WTC11 (cell line): ENCODE measurements around the gene JAKMIP3. TPM values are rescaled to one million over a fixed set of nuclear protein-coding genes. Genes with fewer than 3 reads are reported as not detected.

Experiments
- ATAC-seq: fragments of 200-7000 bp; cut with Tn5 transposase; 2 replicates; pipeline ENCODE4 v1.10.0; 2021; ENCODE audit warnings: mild to moderate bottlenecking, moderate library complexity
- CTCF ChIA-PET: fragments of 300-600 bp; sonication (Branson Sonifier 250); formaldehyde crosslinking; loops from one replicate; lab custom pipeline; 2021; ENCODE audit warnings: antibody characterized with exemption; lab: Charles Lee
- POLR2A ChIA-PET: fragments of 350-600 bp; sonication (Branson Sonifier 250); formaldehyde crosslinking; loops from one replicate; lab custom pipeline; 2021; ENCODE audit warnings: antibody characterized with exemption; lab: Charles Lee
- DNase-seq: peaks from one replicate; pipeline ENCODE4 v3.0.0; 2021; ENCODE audit warnings: low spot score
- H3K27ac Mint-ChIP-seq: 2 replicates; pipeline ENCODE4 v1.8.0; 2021; ENCODE audit warnings: mixed read lengths
- H3K27me3 Mint-ChIP-seq: 2 replicates; pipeline ENCODE4 v1.8.0; 2021; ENCODE audit warnings: low read depth, mild to moderate bottlenecking, moderate library complexity, mixed read lengths
- H3K36me3 Mint-ChIP-seq: 2 replicates; pipeline ENCODE4 v1.8.0; 2021; ENCODE audit warnings: mixed read lengths
- H3K4me1 Mint-ChIP-seq: 2 replicates; pipeline ENCODE4 v1.8.0; 2022; ENCODE audit warnings: mixed read lengths
- H3K4me3 Mint-ChIP-seq: 2 replicates; pipeline ENCODE4 v1.8.0; 2021; ENCODE audit warnings: mild to moderate bottlenecking, moderate library complexity, mixed read lengths
- H3K9me3 Mint-ChIP-seq: 2 replicates; pipeline ENCODE4 v1.8.0; 2021; ENCODE audit warnings: mixed read lengths
- ATF1 ChIP-seq: sonication (generic); formaldehyde crosslinking; IDR thresholded peaks from 2 replicates; pipeline ENCODE4 v1.8.1; 2023; ENCODE audit warnings: mild to moderate bottlenecking, moderate library complexity, missing genetic modification reagents
- CBFB ChIP-seq: sonication (generic); formaldehyde crosslinking; IDR thresholded peaks from 2 replicates; pipeline ENCODE4 v1.8.1; 2022; ENCODE audit warnings: mild to moderate bottlenecking, low read depth, missing genetic modification reagents
- CREB1 ChIP-seq: sonication (generic); formaldehyde crosslinking; IDR thresholded peaks from 2 replicates; pipeline ENCODE4 v1.8.0; 2023; ENCODE audit warnings: mild to moderate bottlenecking, missing genetic modification reagents
- CREM ChIP-seq: sonication (generic); formaldehyde crosslinking; IDR thresholded peaks from 2 replicates; pipeline ENCODE4 v1.8.1; 2022; ENCODE audit warnings: mild to moderate bottlenecking, missing genetic modification reagents, moderate library complexity
- ELF4 ChIP-seq: sonication (generic); formaldehyde crosslinking; IDR thresholded peaks from 2 replicates; pipeline ENCODE4 v1.8.1; 2022; ENCODE audit warnings: low read depth, mild to moderate bottlenecking, moderate library complexity, missing genetic modification reagents
- FOXK1 ChIP-seq: sonication (generic); formaldehyde crosslinking; IDR thresholded peaks from 2 replicates; pipeline ENCODE4 v1.8.0; 2022; ENCODE audit warnings: mild to moderate bottlenecking, moderate library complexity, missing genetic modification reagents
- FOXP1 ChIP-seq: sonication (generic); formaldehyde crosslinking; IDR thresholded peaks from 2 replicates; pipeline ENCODE4 v1.8.0; 2022; ENCODE audit warnings: missing genetic modification reagents, mild to moderate bottlenecking, moderate library complexity, borderline replicate concordance
- HMGA2 ChIP-seq: fragments of 250-450 bp; sonication (Bioruptor Pico); IDR thresholded peaks from 2 replicates; pipeline ENCODE4 v1.4.0; 2021; ENCODE audit warnings: mild to moderate bottlenecking, moderate library complexity
- NFE2L1 ChIP-seq: sonication (generic); formaldehyde crosslinking; IDR thresholded peaks from 2 replicates; pipeline ENCODE4 v1.8.1; 2023; ENCODE audit warnings: missing genetic modification reagents
- NR1H2 ChIP-seq: sonication (generic); formaldehyde crosslinking; IDR thresholded peaks from 2 replicates; pipeline ENCODE4 v1.9.0; 2021; ENCODE audit warnings: mild to moderate bottlenecking, moderate library complexity, missing genetic modification reagents
- NR2C2 ChIP-seq: sonication (generic); formaldehyde crosslinking; IDR thresholded peaks from 2 replicates; pipeline ENCODE4 v1.8.0; 2022; ENCODE audit warnings: mild to moderate bottlenecking, missing genetic modification reagents
- OVOL2 ChIP-seq: fragments of 250-450 bp; sonication (Bioruptor Pico); IDR thresholded peaks from 2 replicates; pipeline ENCODE4 v1.9.0; 2021; ENCODE audit warnings: mild to moderate bottlenecking, borderline replicate concordance
- PRRX2 ChIP-seq: fragments of 250-450 bp; sonication (Bioruptor Pico); IDR thresholded peaks from 2 replicates; pipeline ENCODE4 v1.8.0; 2021; ENCODE audit warnings: mild to moderate bottlenecking
- TCF7 ChIP-seq: sonication (generic); formaldehyde crosslinking; IDR thresholded peaks from 2 replicates; pipeline ENCODE4 v1.8.0; 2022; ENCODE audit warnings: mild to moderate bottlenecking, low read depth, missing genetic modification reagents, moderate library complexity
- TEAD1 ChIP-seq: sonication (generic); formaldehyde crosslinking; IDR thresholded peaks from 2 replicates; pipeline ENCODE4 v1.8.0; 2022; ENCODE audit warnings: mild to moderate bottlenecking, missing genetic modification reagents
- TEAD4 ChIP-seq: sonication (generic); formaldehyde crosslinking; IDR thresholded peaks from 2 replicates; pipeline ENCODE4 v1.8.0; 2022; ENCODE audit warnings: mild to moderate bottlenecking, missing genetic modification reagents
- ZNF138 ChIP-seq: sonication (generic); formaldehyde crosslinking; conservative IDR thresholded peaks from 2 replicates; pipeline ENCODE4 v1.8.1; 2022; ENCODE audit warnings: mild to moderate bottlenecking, moderate library complexity, missing genetic modification reagents
- ZNF396 ChIP-seq: fragments of 250-450 bp; sonication (Bioruptor Pico); IDR thresholded peaks from 2 replicates; pipeline ENCODE4 v1.8.0; 2021; ENCODE audit warnings: mild to moderate bottlenecking, moderate library complexity, borderline replicate concordance
- ZNF416 ChIP-seq: fragments of 250-450 bp; sonication (Bioruptor Pico); IDR thresholded peaks from 2 replicates; pipeline ENCODE4 v1.9.0; 2021; ENCODE audit warnings: mild to moderate bottlenecking, inconsistent platforms
- total RNA-seq: library from RNA; stranded (reverse); gene quantifications from 3 replicates; pipeline ENCODE4 v1.2.3, GENCODE V29; 2021
- TF ChIP-seq, protein P1 (sequence below): sonication (generic); formaldehyde crosslinking; IDR thresholded peaks from 2 replicates; pipeline ENCODE4 v1.8.1; 2022; ENCODE audit warnings: low read depth, mild to moderate bottlenecking, moderate library complexity, missing genetic modification reagents, borderline replicate concordance
- TF ChIP-seq, protein P2 (sequence below): sonication (generic); formaldehyde crosslinking; conservative IDR thresholded peaks from 2 replicates; pipeline ENCODE4 v1.8.1; 2022; ENCODE audit warnings: mild to moderate bottlenecking, missing genetic modification reagents
- TF ChIP-seq, protein P3 (sequence below): sonication (generic); formaldehyde crosslinking; IDR thresholded peaks from 2 replicates; pipeline ENCODE4 v1.8.1; 2022; ENCODE audit warnings: low read depth, missing genetic modification reagents, borderline replicate concordance
- TF ChIP-seq, protein P4 (sequence below): fragments of 250-450 bp; sonication (Bioruptor Pico); IDR thresholded peaks from 2 replicates; pipeline ENCODE4 v1.9.0; 2021; ENCODE audit warnings: mild to moderate bottlenecking
- TF ChIP-seq, protein P5 (sequence below): sonication (generic); formaldehyde crosslinking; IDR thresholded peaks from 2 replicates; pipeline ENCODE4 v1.8.1; 2022; ENCODE audit warnings: mild to moderate bottlenecking, missing genetic modification reagents, moderate library complexity, borderline replicate concordance
- TF ChIP-seq, protein P6 (sequence below): sonication (generic); formaldehyde crosslinking; IDR thresholded peaks from 2 replicates; pipeline ENCODE4 v1.8.0; 2022; ENCODE audit warnings: mild to moderate bottlenecking, missing genetic modification reagents

Gene JAKMIP3
- total RNA-seq, 1 experiment from 2014 or later = 1.7 TPM

DNA sequence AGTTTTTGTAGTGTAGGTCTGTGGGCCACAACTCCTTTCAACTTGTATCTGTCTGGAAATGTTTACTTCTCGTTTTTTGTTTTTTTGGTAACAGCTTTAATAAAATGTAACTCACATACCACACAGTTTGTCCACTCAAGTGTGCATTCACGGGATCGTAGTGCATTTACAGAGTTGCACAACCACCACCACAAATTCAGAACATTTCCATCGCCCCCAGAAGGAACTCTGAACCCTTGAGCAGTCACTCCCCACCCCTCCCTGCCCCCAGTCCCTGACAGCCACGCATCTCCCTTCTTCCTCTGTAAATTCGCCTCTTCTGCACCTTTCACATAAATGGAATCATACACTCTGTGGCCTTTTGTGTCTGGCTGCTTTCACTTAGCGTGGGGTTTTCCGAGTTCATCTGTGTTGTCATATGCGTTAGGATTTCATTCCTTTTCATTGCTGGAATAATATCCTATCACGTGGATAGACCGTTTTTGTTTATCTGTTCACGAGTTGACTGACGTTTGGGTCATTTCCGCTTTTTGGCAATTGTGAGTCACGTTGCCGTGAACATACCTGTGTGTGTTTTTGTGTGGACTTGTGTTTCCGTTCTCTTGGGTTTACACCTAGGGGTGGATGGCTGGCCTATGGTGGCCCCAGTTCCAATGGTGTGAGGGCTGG is 10.3 kb downstream of the JAKMIP3 start (continued):
- TF ChIP-seq, protein P1, sequence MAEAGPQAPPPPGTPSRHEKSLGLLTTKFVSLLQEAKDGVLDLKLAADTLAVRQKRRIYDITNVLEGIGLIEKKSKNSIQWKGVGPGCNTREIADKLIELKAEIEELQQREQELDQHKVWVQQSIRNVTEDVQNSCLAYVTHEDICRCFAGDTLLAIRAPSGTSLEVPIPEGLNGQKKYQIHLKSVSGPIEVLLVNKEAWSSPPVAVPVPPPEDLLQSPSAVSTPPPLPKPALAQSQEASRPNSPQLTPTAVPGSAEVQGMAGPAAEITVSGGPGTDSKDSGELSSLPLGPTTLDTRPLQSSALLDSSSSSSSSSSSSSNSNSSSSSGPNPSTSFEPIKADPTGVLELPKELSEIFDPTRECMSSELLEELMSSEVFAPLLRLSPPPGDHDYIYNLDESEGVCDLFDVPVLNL (CRISPR knock-in tag) = no peak
- no peak for TF ChIP-seq TEAD1 (CRISPR knock-in tag)
- no peak for TF ChIP-seq ZNF138 (CRISPR knock-in tag)
- no peak for TF ChIP-seq ZNF416
- TF ChIP-seq FOXK1 (CRISPR knock-in tag) = no peak

DNA sequence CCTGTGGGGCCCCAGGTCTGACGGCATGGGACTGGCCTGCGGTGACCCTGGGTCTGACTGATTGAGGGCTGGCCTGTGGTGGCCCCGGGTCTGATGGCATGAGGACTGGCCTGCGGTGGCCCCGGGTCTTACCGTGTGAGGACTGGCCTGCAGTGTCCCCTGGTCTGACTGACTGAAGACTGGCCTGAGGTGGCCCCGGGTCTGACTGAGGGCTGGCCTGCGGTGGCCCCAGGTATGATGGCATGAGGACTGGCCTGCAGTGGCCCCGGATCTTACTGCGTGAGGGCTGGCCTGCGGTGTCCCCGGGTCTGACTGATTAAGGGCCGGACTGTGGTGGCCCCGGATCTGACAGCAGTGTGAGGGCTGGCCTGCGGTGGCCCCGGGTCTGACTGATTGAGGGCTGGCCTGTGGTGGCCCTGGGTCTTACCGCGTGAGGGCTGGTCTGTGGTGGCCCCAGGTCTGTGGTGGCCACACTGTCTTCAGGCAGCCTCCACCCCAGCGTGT is 10.9 kb downstream of the JAKMIP3 start:
- DNase-seq (no peak), ATAC-seq (no peak)
- Mint-ChIP-seq H3K4me3 (no peak overlapping the region), H3K27me3 (no peaks in the 10 kb centered on the region), H3K4me1 (peaks cover 20% of the 10 kb centered on the region), H3K27ac (no peak overlapping the region), H3K9me3 (peaks cover 7% of the 10 kb centered on the region), H3K36me3 (no peaks in the 10 kb centered on the region)
- TF ChIP-seq TEAD4 (CRISPR knock-in tag) = no peak
- no peak for TF ChIP-seq CREB1 (CRISPR knock-in tag)
- TF ChIP-seq NFE2L1 (CRISPR knock-in tag) = no peak
- no peak for TF ChIP-seq CREM (CRISPR knock-in tag)
- no peak for TF ChIP-seq ZNF396 (CRISPR knock-in tag)
- TF ChIP-seq CBFB (CRISPR knock-in tag) = no peak
- no peak for TF ChIP-seq NR2C2
- no peak for TF ChIP-seq ATF1 (CRISPR knock-in tag)
- TF ChIP-seq, protein P2, sequence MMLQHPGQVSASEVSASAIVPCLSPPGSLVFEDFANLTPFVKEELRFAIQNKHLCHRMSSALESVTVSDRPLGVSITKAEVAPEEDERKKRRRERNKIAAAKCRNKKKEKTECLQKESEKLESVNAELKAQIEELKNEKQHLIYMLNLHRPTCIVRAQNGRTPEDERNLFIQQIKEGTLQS (CRISPR knock-in tag) = no peak
- TF ChIP-seq OVOL2 (CRISPR knock-in tag) = no peak
- TF ChIP-seq HMGA2 (CRISPR knock-in tag) = no peak
- TF ChIP-seq, protein P3, sequence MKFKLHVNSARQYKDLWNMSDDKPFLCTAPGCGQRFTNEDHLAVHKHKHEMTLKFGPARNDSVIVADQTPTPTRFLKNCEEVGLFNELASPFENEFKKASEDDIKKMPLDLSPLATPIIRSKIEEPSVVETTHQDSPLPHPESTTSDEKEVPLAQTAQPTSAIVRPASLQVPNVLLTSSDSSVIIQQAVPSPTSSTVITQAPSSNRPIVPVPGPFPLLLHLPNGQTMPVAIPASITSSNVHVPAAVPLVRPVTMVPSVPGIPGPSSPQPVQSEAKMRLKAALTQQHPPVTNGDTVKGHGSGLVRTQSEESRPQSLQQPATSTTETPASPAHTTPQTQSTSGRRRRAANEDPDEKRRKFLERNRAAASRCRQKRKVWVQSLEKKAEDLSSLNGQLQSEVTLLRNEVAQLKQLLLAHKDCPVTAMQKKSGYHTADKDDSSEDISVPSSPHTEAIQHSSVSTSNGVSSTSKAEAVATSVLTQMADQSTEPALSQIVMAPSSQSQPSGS = no peak
- TF ChIP-seq ELF4 (CRISPR knock-in tag) = no peak
- POLR2A ChIA-PET = no interaction called here
- CTCF ChIA-PET = no interaction called here

DNA sequence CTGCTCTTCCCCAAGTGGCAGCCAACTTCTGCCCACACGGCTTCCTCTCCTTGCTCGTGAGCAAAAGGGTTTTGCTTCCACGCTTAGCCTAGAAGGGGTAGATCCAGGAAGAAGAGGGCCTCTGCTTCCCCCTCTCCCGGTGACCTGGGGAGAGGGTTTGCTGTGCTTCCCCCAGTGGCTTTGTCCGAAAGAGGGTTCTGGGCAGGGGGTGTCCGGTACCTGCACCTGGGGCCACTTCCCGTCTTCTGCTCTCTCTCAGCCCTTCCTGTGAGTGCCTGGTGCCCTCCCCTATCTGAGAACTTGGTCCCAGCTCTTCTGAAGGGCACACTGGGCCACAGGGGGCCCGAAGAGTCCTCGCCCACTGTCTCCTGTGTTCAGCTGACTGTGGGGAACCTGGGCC is 11.3 kb downstream of the JAKMIP3 start:
- no peak for DNase-seq
- TF ChIP-seq, protein P4, sequence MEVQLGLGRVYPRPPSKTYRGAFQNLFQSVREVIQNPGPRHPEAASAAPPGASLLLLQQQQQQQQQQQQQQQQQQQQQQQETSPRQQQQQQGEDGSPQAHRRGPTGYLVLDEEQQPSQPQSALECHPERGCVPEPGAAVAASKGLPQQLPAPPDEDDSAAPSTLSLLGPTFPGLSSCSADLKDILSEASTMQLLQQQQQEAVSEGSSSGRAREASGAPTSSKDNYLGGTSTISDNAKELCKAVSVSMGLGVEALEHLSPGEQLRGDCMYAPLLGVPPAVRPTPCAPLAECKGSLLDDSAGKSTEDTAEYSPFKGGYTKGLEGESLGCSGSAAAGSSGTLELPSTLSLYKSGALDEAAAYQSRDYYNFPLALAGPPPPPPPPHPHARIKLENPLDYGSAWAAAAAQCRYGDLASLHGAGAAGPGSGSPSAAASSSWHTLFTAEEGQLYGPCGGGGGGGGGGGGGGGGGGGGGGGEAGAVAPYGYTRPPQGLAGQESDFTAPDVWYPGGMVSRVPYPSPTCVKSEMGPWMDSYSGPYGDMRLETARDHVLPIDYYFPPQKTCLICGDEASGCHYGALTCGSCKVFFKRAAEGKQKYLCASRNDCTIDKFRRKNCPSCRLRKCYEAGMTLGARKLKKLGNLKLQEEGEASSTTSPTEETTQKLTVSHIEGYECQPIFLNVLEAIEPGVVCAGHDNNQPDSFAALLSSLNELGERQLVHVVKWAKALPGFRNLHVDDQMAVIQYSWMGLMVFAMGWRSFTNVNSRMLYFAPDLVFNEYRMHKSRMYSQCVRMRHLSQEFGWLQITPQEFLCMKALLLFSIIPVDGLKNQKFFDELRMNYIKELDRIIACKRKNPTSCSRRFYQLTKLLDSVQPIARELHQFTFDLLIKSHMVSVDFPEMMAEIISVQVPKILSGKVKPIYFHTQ (CRISPR knock-in tag) = no peak
- TF ChIP-seq NR1H2 (CRISPR knock-in tag) (no peak), FOXP1 (CRISPR knock-in tag) (no peak), TEAD4 (CRISPR knock-in tag) (no peak), PRRX2 (CRISPR knock-in tag) (no peak), ZNF416 (no peak), TEAD1 (CRISPR knock-in tag) (no peak), TCF7 (CRISPR knock-in tag) (no peak)
- TF ChIP-seq, protein P5, sequence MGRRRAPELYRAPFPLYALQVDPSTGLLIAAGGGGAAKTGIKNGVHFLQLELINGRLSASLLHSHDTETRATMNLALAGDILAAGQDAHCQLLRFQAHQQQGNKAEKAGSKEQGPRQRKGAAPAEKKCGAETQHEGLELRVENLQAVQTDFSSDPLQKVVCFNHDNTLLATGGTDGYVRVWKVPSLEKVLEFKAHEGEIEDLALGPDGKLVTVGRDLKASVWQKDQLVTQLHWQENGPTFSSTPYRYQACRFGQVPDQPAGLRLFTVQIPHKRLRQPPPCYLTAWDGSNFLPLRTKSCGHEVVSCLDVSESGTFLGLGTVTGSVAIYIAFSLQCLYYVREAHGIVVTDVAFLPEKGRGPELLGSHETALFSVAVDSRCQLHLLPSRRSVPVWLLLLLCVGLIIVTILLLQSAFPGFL (CRISPR knock-in tag) = no peak
- TF ChIP-seq, protein P6, sequence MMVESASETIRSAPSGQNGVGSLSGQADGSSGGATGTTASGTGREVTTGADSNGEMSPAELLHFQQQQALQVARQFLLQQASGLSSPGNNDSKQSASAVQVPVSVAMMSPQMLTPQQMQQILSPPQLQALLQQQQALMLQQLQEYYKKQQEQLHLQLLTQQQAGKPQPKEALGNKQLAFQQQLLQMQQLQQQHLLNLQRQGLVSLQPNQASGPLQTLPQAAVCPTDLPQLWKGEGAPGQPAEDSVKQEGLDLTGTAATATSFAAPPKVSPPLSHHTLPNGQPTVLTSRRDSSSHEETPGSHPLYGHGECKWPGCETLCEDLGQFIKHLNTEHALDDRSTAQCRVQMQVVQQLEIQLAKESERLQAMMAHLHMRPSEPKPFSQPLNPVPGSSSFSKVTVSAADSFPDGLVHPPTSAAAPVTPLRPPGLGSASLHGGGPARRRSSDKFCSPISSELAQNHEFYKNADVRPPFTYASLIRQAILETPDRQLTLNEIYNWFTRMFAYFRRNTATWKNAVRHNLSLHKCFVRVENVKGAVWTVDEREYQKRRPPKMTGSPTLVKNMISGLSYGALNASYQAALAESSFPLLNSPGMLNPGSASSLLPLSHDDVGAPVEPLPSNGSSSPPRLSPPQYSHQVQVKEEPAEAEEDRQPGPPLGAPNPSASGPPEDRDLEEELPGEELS (CRISPR knock-in tag) = no peak

More for the DNA sequence above, 11.3 kb downstream of the JAKMIP3 start:
- no peak; the same call in 1 of the 2 replicates for ATAC-seq
- CTCF ChIA-PET = no interaction called here
- Mint-ChIP-seq H3K4me3 (no peak overlapping the region), H3K9me3 (peaks cover 7% of the 10 kb centered on the region), H3K27me3 (no peaks in the 10 kb centered on the region), H3K27ac (0 out of 2 replicates have a peak overlapping the region, but pooled peaks have one; percentile 37), H3K4me1 (peaks cover 20% of the 10 kb centered on the region), H3K36me3 (no peaks in the 10 kb centered on the region)
- POLR2A ChIA-PET = no interaction called here
